ENCODE results near the gene DNAH8.

The DNAH8 gene

DNA sequence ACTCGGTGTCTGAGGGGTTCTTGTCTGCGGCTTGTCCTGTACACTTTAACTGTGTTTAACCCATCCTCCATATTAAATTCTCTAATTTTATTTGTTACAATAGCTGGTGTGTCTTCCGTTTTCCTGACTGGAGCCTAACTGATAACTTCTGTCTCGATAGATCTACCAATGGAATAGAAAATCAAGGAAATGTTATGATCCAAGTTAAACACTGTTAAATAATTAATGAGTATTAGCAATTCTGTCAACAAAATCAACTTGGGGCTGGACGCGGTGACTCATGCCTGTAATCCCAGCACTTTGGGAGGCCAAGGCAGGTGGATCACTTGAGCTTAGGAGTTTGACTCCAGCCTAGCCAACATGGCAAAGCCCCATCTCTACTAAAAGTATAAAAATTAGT is 81.7 kb downstream of the DNAH8 start:
- no peak for DNase-seq (ENCODE audit: low read depth)

DNA sequence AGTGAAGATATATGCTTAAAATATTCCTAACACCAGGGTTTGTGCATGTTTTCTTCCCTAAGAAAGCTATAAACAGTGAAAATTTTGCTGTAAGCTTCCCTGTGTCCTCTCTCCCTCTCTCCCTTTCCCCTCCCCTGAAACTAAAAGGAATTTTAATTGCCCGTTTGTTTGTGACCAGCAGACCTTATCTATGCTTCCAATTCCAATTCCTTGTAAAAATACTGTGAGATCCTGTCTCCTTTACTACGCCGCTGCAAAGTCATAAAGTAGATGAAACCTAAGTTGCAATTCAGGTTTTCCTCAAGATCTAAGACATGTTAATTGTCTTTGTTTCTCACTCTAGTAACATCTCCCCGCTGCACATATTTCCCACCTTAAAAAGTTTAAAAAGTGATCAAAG is 82.3 kb downstream of the DNAH8 start:
- no peak for DNase-seq (ENCODE audit: low read depth)

DNA sequence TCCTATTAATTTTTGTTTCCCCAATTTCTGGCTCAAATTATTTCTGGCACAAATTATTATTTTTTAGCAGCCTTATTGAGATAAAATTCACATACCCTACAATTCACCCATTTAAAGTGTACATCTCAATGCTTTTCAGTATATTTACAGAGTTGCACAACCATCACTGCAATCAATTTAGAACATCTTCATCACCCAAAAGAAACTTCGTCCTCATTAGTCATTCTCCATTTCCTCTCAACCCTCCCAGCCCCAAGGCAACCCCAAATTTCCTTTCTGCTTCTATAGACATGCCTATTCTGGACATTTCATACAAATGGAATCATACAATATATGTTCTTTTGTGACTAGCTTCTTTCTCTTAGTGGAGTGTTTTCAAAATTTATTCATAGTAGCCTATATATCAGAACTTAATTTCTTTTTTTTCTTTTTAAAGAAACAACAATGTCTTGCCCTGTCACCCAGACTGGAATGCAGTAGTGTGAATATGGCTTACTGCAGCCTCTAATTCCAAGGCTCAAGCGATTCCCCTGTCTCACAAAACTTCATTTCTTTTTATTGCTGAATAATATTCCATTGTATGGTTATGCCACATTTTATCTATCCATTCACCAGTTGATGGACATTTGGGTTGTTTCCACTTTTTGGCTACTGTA is 84.5 kb downstream of the DNAH8 start:
- no peak for DNase-seq (ENCODE audit: low read depth)

DNA sequence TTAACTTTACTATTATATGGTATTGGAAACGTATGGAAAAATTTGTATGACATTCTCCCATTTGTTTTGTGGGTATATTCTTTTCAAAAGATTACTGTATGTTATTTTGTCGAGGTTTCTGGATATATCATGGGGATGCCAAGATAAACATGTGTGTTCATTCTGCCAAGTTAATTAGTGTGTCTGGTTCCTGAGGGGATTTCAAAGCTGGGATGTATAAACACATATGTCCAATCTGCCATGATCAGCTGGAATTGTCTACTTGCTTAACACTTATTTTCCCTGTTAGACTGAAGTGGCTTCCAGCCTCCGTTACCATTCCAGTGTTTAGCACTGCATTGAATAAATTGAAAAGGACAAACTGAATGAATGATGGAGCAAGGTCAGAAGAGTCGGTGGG is 86.2 kb downstream of the DNAH8 start:
- no peak for DNase-seq (ENCODE audit: low read depth)

DNA sequence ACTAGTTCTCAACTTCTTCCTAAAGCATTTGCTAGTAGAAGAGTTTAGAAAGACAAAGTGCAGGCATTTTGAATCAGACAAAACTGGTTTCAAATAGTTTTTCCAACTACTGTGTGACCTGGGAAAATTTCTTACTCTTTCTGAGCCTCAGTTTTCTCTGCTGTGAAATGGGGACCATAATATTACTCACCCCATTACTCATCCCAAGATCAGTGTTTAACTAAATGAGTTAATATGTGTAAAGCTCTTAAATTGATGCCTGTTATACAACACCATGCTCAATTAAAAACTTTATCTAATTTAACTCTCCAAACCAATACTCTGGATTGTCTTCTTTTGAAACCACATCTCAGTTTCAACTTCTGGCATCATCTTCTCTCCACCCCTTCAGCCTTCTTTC is 87.4 kb downstream of the DNAH8 start:
- DNase-seq (ENCODE audit: low read depth), result no peak

DNA sequence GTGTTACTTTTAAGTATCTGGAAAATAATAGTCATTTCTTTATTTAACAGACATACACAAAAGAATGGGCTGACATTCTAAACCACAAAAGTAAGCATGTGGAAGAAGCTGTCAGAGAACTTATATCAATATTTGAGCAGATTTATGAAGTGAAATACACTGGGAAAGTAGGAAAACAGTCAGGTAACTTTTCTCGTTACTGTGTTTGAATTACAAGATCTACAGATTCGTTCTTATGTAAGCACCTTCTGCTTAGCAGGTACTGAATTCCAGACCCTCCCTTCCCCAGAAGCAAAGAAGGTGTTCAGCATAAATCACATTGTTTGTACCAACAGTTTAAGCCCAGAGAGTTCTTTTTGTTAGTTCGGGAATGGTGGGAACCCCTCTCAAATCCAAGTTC is 88.0 kb downstream of the DNAH8 start:
- no peak for DNase-seq (ENCODE audit: low read depth)

DNA sequence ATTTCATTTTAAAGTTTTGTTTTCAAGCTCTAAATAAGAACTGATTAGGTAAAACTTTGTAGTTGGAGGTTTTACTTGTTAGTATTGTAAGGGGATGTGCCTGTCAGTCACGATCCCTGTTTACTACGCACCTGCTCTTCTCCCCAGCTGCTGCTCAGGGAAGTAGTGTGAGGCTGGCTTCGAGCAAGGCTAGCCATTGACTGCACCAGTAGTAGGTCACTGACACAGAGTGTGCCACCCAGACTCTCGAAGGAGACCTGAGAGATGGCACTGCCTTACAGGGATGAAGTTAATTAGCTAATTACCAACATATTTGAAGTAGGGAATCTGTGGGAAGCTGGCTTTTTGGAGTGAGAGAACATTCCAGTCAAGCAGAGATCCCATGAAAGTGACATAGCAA is 89.2 kb downstream of the DNAH8 start:
- DNase-seq (ENCODE audit: low read depth), result no peak

DNA sequence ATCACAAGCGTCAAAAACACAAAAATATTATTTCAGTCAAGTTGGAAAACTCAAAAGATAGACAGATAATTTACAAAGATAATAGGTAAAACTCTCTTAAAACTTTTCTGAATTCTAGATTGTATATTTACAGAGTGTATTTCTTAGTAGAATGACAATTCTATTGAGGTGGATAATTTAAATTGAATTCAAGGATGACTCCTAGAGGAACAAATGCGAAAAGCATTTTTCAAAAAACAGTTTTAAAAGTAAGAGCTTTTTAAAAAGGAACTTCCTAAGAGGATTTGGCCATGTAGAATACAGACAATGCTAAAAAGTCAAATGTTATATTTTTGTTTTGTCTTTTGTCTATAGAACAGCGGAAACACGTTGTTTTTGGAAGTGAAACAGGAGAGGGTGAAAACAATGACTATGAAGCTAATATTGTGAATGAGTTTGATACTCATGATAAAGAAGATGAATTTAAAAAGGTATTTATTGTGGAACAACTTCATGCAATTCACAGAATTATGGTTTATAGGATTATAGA is 90.1 kb downstream of the DNAH8 start:
- DNase-seq (ENCODE audit: low read depth), result no peak

DNA sequence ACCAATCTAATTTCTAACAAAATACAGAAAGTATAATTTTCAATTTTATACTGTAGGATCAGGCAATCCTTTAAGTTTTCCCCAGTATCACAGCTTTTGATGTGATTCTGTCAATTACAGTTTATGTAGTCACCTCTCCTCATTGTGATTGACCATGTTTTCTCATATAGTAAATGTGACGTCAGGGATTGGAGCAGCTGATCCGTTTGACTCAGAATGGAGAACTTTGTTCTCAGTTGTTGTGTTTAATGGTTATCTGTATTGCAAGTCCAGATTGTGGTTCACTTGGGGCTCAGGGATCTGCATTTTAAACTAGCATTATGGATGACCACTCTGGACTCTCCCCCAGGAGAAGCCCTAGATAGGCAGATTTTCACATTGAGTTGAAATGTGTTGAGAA is 90.6 kb downstream of the DNAH8 start:
- DNase-seq (ENCODE audit: low read depth), result no peak

DNA sequence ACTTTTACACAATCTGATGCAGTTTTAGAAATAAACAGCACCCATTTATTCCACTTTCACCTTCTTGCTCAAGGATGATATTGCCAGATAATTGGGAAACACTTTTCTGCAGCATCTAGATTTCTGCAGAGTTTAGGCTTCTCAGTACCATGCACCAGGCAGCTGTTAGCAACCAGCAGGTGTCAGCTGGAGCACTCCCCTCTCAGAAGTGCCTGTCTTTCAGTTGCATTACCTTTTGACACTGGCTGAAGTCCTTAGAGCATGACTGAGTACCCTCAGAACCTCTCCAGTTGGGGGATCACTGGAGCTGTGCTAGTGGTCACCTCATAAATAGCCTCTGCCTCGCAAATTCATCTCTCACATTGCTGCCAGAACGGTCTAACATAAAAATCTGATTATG is 91.2 kb downstream of the DNAH8 start:
- DNase-seq (ENCODE audit: low read depth), result no peak

DNA sequence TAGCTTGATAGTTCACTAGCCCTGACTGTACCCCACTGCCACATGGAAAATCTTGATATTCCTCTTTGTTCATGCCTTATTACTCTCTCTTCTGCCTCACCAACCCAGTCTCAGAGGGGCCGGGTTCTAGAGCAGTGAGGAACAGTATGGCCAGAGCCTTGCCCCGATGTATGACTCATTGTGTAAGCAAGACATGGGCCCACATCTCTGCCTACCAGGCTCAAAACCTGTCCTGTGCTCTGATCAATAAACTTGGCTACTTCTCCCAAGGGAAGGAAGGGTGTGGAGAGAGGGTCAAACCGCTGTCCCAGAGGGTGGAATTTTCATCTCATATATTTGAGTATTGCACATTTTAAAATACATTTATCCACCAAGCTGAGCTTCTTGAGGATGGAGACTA is 91.7 kb downstream of the DNAH8 start:
- no peak for DNase-seq (ENCODE audit: low read depth)

DNA sequence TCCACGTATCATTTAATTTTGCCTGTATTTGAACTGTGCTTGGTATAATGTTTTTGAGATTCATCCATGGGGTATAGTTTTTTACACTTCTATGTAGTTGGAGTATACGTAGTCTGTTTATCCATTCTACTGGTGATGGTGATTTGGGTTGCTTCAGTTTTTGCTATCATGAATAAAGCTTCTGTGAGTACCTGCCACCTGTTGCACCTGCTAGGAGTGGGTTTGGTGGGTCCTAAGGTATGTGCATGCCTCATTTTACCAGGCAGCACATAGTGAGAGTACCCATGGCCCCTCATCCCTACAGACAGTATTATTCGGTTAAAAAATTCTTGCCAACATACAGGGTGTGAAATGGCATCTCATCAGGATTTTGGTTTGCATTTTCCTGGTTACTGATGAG is 92.9 kb downstream of the DNAH8 start:
- no peak for DNase-seq (ENCODE audit: low read depth)

DNA sequence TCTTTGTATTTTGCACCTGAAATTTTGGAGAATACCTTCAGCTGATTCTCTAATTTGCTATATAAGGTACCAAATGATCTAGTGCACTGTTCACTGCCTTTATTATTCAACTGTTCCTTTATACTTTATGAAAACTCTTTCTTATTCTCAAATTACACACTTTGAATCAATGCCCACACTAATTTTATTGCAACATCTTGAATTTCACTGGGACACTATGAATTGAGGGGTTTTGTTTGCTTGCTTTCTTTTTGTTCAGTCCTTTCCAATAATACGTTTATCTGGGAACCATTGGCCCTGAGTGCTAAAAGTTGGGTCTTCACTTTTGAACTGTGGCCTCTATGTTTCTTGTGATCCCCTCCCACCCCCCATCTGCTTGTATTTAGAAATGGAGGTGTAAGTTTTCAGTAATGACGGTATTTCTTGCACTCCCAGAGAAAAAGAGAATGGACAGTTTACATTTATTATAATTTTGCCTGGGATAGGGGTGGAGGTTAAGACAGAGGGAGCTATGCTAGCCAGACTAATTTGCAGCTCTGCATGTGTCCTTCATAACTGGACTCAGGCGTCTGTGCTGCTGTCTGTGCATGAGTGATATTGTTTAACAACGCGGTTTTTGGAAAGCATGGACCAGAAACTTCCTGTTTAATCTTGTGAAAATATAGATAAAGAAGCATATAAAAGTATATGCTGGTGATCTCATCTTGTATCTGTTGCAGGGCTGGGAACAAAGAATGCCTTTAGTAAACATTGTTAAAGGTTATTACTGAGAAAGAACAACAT is 98.1 kb downstream of the DNAH8 start:
- DNase-seq (ENCODE audit: low read depth), result no peak

DNA sequence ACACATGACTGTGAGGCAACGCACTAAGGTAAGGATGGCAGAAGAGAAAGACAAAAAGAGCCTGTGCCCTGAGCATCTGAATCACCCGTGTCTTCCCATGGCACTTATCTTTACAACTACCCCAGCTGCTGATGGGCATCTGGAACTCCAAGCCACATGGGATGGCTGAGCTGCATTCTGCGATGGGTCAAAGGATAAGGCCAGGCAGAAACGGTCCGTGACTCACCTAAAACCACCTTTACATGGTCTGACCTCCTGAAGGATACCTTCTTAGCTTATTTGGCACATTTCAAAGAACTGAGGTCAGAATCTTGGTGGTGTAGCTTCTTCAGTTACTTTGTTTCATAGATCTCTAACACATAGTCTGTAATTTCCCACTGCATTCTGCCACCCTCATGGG is 99.7 kb downstream of the DNAH8 start:
- DNase-seq (ENCODE audit: low read depth), result no peak

DNA sequence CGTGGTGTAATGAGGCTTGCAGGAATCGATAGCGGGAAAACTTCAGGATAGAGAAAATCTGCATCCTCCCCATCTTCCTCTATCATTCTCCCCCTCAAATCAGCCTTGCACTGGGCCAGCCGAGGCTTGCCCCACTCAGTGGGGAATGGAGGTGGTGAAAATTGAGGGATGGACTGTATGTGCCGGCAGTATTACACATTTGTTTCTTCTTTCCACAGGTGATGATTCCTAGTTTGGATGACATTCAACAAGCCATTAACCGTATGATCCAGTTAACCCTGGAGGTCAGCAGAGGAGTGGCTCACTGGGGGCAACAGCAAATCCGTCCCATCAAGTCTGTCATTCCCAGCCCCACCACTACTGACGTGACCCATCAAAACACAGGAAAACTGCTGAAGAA is 100.1 kb downstream of the DNAH8 start:
- no peak for DNase-seq (ENCODE audit: low read depth)

DNA sequence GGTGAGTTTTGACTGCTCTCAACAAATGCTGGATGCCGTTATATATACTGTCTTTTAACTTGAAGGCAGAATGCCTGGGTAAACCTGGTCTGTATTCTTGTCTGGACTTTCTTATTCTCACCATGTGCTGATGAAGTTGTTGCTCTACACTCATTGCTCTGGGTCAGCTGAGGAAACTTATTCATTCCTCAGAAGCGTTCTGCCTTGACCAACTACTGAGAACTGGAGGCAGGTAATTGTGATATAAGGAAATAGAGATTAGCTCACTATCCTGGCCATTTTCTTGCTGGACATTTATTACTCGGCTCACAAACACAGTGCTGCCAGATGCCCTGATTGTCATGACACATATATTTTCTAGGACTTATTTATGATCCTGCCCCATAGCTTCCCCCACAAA is 103.6 kb downstream of the DNAH8 start:
- DNase-seq (ENCODE audit: low read depth), result no peak

DNA sequence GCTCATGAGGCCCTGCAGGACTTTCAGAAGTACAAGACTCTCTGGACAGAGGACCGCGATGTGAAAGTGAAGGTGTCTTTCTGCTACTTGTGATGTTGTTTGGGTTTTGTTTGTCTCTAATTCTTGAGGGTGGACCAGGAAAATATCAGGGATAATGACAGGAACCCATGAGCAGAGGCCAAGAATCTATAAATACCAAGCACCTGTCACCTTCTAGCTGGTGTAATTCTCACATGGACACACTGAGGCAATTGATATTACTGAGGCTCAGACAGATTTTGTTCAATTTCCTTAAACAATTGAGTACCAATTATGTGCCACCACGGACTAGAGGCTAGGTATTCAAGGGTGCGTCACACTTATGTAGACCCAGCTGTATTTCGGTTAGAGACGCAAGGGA is 107.9 kb downstream of the DNAH8 start:
- no peak for DNase-seq (ENCODE audit: low read depth)

DNA sequence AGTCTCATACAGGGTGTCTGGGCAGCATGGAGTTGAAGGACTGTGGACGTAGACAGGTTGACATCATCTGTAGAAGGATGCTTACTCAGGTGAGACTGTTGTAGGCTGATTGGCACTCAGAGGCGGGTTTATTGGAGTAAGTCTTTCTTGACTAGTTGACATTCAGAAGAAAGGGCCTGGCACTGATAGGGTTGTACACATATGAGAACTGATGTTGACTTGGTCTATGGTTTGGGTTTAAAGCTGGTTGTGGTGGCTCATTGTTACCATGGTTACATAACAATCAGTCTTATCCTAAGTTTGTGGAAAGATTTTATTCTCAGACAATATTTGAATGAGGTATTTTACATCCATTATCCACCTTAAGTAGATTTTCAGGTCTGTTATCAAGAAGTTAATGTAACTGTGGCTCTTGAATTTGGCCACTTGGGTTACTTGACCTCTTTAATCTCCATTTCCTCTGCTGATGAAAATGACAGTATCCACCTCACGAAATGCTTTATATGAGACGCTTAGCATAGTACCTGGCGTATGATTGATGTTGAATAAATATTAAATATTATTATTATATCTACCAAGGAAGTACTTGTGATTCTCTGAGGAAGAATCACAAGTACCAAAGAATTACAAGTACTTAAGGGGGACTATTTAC is 109.3 kb downstream of the DNAH8 start:
- no peak for DNase-seq (ENCODE audit: low read depth)

DNA sequence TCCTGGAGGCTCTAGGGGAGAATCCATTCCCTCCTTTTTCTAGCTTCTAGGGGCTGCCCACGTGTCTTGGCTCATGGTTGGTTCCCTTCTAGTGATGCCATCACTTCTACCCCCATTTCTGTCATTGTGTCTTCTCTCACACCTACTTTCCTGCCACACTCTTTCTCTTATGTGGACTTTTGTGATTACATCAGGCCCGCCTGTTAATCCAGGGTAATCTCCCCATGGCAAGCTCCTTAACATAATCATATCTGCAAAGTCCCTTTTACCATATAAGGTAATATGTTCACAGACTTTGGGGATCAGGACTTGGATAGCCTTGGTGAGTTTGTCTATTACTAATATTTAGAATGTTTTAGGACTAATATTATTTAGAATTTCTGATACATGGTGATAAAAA is 111.9 kb downstream of the DNAH8 start:
- DNase-seq (ENCODE audit: low read depth), result no peak

DNA sequence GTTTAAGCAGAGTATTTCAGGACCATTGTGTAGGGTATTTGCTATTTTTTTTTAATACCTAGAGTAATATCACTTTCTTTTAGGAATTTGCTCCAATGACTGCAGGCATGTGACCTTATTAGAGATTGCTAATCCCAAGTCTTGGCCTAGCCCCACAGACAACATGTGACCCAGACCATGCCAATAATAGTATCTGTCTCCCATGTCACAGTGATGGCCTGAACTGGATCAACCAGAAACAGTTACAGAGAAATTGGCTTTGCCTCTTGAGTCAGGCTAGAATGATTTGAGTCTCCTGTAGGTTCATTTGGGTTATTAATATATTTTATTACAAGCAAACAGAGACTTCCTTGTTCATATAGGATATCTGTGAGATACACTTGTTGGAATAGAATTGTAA is 116.8 kb downstream of the DNAH8 start:
- no peak for DNase-seq (ENCODE audit: low read depth)

DNA sequence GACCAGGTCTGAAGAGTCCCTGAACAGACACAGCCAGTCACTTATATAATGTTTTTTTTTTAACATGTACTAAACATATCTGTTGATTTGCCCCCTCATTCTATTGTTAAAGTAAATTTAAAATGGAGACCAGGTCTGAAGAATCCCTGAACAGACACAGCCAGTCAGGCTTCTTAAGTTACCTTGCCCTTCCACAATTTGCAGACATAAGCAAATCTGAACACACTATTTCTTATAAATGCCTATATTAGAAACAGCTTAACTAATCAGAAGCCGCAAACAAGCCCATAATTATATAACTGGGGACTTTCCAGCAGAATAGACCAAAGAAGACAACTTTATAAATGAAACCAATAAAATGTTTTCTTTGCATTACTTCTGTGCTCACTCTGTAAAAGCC is 118.2 kb downstream of the DNAH8 start:
- DNase-seq (ENCODE audit: low read depth), result no peak

DNA sequence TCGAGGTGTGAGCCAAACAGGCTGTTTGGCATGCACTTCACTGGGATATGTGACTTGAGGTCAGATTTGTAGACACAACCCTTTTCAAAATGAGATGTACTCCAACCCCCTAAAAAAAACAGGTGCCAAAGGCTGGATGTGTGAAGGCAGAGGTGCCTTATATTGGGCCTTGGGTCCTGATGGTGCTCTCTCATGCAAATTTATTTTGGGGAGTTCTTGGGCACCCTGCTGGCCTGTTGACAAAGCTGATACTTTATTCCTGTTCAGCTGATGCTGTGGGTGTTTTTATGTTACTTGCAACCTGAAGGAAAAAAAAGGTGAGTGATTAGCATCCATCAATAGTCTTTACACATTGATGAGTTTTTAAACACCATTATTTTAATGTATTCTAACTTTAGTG is 121.5 kb downstream of the DNAH8 start:
- DNase-seq (ENCODE audit: low read depth), result no peak

DNA sequence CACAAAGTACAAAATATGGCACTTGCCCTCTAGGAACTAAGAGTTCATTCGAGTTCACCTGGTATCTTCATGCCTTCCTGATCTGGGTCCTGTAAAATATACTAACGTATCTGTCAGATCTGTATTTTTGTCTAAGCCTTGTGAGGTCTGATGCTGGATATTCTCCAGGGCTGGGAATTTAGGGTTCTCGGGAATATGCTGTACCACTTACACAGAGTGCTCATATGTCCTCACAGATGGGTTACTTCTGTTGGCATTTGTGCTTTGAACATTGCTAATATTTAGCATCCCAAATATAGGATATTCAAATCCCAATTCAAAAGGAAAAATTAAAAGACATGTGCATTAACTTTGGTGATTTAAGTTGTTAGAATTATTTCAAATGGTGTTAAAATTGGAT is 122.0 kb downstream of the DNAH8 start:
- no peak for DNase-seq (ENCODE audit: low read depth)

Measured in activated T-helper 9 cell treated with anti-CD3 and anti-CD28 coated beads, Interleukin-2, amount 50 U/mL, for 16 hours (primary cell).